ENCODE measurements around the gene AHSG.

DNA sequence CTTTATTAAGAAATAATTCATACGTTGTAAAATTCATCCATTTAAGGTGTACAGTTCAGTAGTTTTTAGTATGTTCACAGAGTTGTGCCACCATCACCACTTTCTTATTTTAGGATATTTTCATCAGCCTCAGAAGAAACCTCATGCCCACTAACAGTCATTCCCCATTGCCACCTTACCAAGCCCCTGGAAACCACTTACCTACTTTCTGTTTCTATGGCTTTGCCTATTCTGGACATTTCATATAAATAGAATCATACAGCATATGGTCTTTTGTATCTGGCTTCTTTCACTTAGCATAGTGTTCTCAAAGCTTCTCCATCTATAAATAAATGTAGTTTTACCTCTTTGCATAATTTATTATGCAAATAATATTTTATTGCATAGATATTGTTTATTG is 34.0 kb downstream of the AHSG start:
- TF ChIP-seq, protein P1, sequence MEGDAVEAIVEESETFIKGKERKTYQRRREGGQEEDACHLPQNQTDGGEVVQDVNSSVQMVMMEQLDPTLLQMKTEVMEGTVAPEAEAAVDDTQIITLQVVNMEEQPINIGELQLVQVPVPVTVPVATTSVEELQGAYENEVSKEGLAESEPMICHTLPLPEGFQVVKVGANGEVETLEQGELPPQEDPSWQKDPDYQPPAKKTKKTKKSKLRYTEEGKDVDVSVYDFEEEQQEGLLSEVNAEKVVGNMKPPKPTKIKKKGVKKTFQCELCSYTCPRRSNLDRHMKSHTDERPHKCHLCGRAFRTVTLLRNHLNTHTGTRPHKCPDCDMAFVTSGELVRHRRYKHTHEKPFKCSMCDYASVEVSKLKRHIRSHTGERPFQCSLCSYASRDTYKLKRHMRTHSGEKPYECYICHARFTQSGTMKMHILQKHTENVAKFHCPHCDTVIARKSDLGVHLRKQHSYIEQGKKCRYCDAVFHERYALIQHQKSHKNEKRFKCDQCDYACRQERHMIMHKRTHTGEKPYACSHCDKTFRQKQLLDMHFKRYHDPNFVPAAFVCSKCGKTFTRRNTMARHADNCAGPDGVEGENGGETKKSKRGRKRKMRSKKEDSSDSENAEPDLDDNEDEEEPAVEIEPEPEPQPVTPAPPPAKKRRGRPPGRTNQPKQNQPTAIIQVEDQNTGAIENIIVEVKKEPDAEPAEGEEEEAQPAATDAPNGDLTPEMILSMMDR (IDR thresholded peaks at IDR 0.05 in 8 of 11, conservative IDR thresholded peaks at IDR 0.05 in 3 of 11): no peak
- TF ChIP-seq POLR2A (IDR thresholded peaks at IDR 0.05): no peak
- TF ChIP-seq POLR2AphosphoS5 (IDR thresholded peaks at IDR 0.05): no peak
